PC-3 (cell line): ENCODE data around the gene KEL. TPM values are rescaled to one million over a fixed set of nuclear protein-coding genes. Genes with fewer than 3 reads are reported as not detected.

Experiments used
- ATAC-seq: fragments of 200-7000 bp; cut with Tn5 transposase; 2 replicates; pipeline ENCODE4 v1.9.1; 2020; ENCODE audit warnings: mild to moderate bottlenecking, moderate library complexity
- BruUV-seq: library from RNA; stranded (reverse); fragments of 400-500 nt; replicated peaks from 2 replicates; lab custom pipeline; 2021; lab: Mats Ljungman, UMichigan
- CTCF ChIA-PET: fragments of 300-600 bp; sonication (Branson Sonifier 250); formaldehyde crosslinking; loops from one replicate; lab custom pipeline; 2022; ENCODE audit warnings: antibody characterized with exemption; lab: Charles Lee
- POLR2A ChIA-PET: fragments of 300-600 bp; sonication (Branson Sonifier 250); formaldehyde crosslinking; loops from one replicate; lab custom pipeline; 2022; ENCODE audit warnings: antibody characterized with exemption; ENCODE audit not compliant: unreplicated experiment; lab: Charles Lee
- DNase-seq: peaks from one replicate; pipeline ENCODE4 v3.0.0-alpha.2; 2015
- H2AFZ ChIP-seq: fragments of 300-600 bp; sonication (generic); 2 replicates; pipeline ENCODE4 v1.6.0; 2016; ENCODE audit warnings: antibody characterized with exemption, low read length
- H3F3A ChIP-seq: fragments of 300-600 bp; sonication (generic); one replicate; pipeline ENCODE4 v1.6.0; 2017; ENCODE audit warnings: antibody characterized with exemption, low read length, control low read depth, mild to moderate bottlenecking; ENCODE audit not compliant: unreplicated experiment
- H3K27ac ChIP-seq: fragments of 300-600 bp; sonication (generic); 2 replicates; pipeline ENCODE4 v1.5.1; 2016; ENCODE audit warnings: mild to moderate bottlenecking, low read length
- H3K27me3 ChIP-seq: fragments of 300-600 bp; sonication (generic); 2 replicates; pipeline ENCODE4 v1.6.1; 2016; ENCODE audit warnings: low read length, mixed read lengths
- H3K36me3 ChIP-seq: fragments of 300-600 bp; sonication (generic); 2 replicates; pipeline ENCODE4 v1.6.1; 2016; ENCODE audit warnings: low read depth, mixed run types, low read length, mixed read lengths
- H3K4me1 ChIP-seq: fragments of 300-600 bp; sonication (generic); 2 replicates; pipeline ENCODE4 v1.5.1; 2016; ENCODE audit warnings: low read length; ENCODE audit not compliant: insufficient read depth
- H3K4me2 ChIP-seq: fragments of 300-600 bp; sonication (generic); 2 replicates; pipeline ENCODE4 v1.6.0; 2016; ENCODE audit warnings: low read length
- H3K4me3 ChIP-seq: fragments of 300-600 bp; sonication (generic); 2 replicates; pipeline ENCODE4 v1.5.1; 2016; ENCODE audit warnings: mild to moderate bottlenecking, low read length, mixed read lengths
- H3K79me2 ChIP-seq: fragments of 300-600 bp; sonication (generic); 2 replicates; pipeline ENCODE4 v1.6.1; 2017; ENCODE audit warnings: low read length, mixed read lengths
- H3K9ac ChIP-seq: fragments of 300-600 bp; sonication (generic); 2 replicates; pipeline ENCODE4 v1.6.0; 2016; ENCODE audit warnings: mild to moderate bottlenecking, low read length
- H3K9me2 ChIP-seq: fragments of 300-600 bp; sonication (generic); replicated peaks from 2 replicates; pipeline ENCODE4 v1.6.1; 2016; ENCODE audit warnings: mixed run types, low read length, mixed read lengths
- H3K9me3 ChIP-seq: fragments of 300-600 bp; sonication (generic); 2 replicates; pipeline ENCODE4 v1.6.1; 2016; ENCODE audit warnings: low read length, mixed read lengths
- H4K20me1 ChIP-seq: fragments of 300-600 bp; sonication (generic); 2 replicates; pipeline ENCODE4 v1.6.1; 2016; ENCODE audit warnings: low read length, mixed read lengths
- EZH2 ChIP-seq: fragments of 300-600 bp; sonication (generic); IDR thresholded peaks from one replicate; pipeline ENCODE4 v1.6.1; 2017; ENCODE audit warnings: antibody characterized with exemption, mild to moderate bottlenecking, low read length; ENCODE audit not compliant: unreplicated experiment
- EZH2phosphoT487 ChIP-seq: fragments of 300-600 bp; sonication (generic); IDR thresholded peaks from 2 replicates; pipeline ENCODE4 v1.6.1; 2018; ENCODE audit warnings: mild to moderate bottlenecking, antibody characterized with exemption, low read length, borderline replicate concordance
- intact Hi-C: fragments of 100-400 bp; cut with micrococcal nuclease; formaldehyde crosslinking; loops from 2 replicates; pipeline ENCODE4 v1.9.0; 2023
- total RNA-seq: library from RNA; depleted of rRNA; stranded (reverse); fragments of >200 nt; gene quantifications from 2 replicates; pipeline ENCODE4 v1.2.3, GENCODE V29; 2014
- TF ChIP-seq, protein P1 (sequence below): fragments of 300-600 bp; sonication (generic); conservative IDR thresholded peaks from 2 replicates; pipeline ENCODE4 v1.5.1; 2017; ENCODE audit warnings: antibody characterized with exemption, low read depth, mild to moderate bottlenecking, low read length

Gene KEL
- total RNA-seq, 1 experiment from 2014 or later, result 0.18 TPM

- no peak overlapping the region for H3K4me3 ChIP-seq
- H3K36me3 ChIP-seq, result no peaks in the 10 kb centered on the region
- TF ChIP-seq, protein P1, sequence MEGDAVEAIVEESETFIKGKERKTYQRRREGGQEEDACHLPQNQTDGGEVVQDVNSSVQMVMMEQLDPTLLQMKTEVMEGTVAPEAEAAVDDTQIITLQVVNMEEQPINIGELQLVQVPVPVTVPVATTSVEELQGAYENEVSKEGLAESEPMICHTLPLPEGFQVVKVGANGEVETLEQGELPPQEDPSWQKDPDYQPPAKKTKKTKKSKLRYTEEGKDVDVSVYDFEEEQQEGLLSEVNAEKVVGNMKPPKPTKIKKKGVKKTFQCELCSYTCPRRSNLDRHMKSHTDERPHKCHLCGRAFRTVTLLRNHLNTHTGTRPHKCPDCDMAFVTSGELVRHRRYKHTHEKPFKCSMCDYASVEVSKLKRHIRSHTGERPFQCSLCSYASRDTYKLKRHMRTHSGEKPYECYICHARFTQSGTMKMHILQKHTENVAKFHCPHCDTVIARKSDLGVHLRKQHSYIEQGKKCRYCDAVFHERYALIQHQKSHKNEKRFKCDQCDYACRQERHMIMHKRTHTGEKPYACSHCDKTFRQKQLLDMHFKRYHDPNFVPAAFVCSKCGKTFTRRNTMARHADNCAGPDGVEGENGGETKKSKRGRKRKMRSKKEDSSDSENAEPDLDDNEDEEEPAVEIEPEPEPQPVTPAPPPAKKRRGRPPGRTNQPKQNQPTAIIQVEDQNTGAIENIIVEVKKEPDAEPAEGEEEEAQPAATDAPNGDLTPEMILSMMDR, result no peak
- TF ChIP-seq EZH2, result no peak
- no peak for TF ChIP-seq EZH2phosphoT487
- H3K9me2 ChIP-seq, result no peaks in the 10 kb centered on the region
- H3K4me1 ChIP-seq, result no peaks in the 10 kb centered on the region
- no peak overlapping the region for H3K27ac ChIP-seq
- no peak for DNase-seq
- ChIA-PET POLR2A (no interaction called here), CTCF (no interaction called here)
- no peaks in the 10 kb centered on the region for H3K79me2 ChIP-seq
- no peaks in the 10 kb centered on the region for H4K20me1 ChIP-seq
- no peaks in the 10 kb centered on the region for H3K9me3 ChIP-seq
- H3F3A ChIP-seq, result no peaks in the 10 kb centered on the region
- no peak overlapping the region for H3K9ac ChIP-seq
- peaks cover 65% of the 10 kb centered on the region for H3K27me3 ChIP-seq
- ATAC-seq, result peak; percentile 24; the same call in 1 of the 2 replicates
- no peak overlapping the region for H3K4me2 ChIP-seq
- intact Hi-C loops, result no loop called here
- no TSS peak for BruUV-seq
- H2AFZ ChIP-seq, result no peak overlapping the region
Observed at GRCh38 chr7:142964502-142965246, 2.5 kb upstream of the KEL start.

DNA sequence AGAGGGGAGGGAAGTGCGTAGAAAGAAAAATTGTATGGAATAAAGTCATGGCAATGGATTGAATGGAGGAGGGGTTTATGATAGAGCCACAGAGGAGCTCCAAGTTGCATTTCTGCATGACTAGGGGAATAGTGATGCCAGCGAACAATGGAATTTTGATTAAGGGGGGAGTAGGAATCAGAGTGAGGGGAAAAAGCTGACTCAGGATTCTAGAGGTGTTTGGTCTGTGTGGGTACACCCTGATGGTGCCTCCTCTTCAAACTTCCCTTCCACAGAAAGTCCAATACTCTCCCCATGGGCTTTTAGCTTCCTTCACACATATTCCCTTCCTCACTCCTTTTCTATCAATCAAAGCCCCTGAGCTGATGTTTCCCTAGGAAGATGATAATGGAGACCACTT, 1.8 kb upstream of the KEL start:
- H3K27ac ChIP-seq, result no peak overlapping the region
- H4K20me1 ChIP-seq, result no peaks in the 10 kb centered on the region
- no peaks in the 10 kb centered on the region for H3K9me2 ChIP-seq
- no peaks in the 10 kb centered on the region for H3F3A ChIP-seq
- H3K9me3 ChIP-seq, result no peaks in the 10 kb centered on the region
- H3K27me3 ChIP-seq, result peaks cover 63% of the 10 kb centered on the region
- H3K79me2 ChIP-seq, result no peaks in the 10 kb centered on the region
- no peak for ATAC-seq
- no peak overlapping the region for H3K9ac ChIP-seq
- H2AFZ ChIP-seq, result no peak overlapping the region
- POLR2A ChIA-PET, result no interaction called here
- TF ChIP-seq EZH2phosphoT487 (no peak), EZH2 (no peak)
- TF ChIP-seq, protein P1, result no peak
- no peak overlapping the region for H3K4me2 ChIP-seq
- CTCF ChIA-PET, result no interaction called here
- no peaks in the 10 kb centered on the region for H3K36me3 ChIP-seq
- no TSS peak for BruUV-seq
- no peak for DNase-seq
- intact Hi-C loops, result no loop called here
- no peak overlapping the region for H3K4me3 ChIP-seq
- H3K4me1 ChIP-seq, result no peaks in the 10 kb centered on the region

DNA sequence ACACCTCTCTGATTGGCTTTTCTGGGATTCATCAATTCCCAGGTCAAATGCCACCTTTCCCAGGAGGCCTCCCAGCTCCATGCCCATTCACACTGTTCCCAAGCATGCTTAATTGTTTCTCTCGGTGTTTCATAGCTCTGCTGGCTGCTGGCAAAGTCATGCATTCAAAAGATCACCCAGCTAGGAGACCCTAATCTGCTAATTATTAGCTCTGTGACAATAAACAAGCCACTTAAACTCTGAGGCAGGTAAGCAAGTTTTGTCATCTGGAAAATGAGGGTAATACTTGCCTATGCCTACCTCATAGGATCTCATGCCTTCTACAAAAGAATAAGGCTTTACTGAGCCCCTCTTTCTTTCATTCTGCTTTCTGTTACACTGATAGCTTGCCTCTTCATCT, 828 bp upstream of the KEL start:
- peaks cover 58% of the 10 kb centered on the region for H3K27me3 ChIP-seq
- no peak overlapping the region for H3K4me2 ChIP-seq
- CTCF ChIA-PET, result no interaction called here
- H3K27ac ChIP-seq, result no peak overlapping the region
- H4K20me1 ChIP-seq, result no peaks in the 10 kb centered on the region
- no peaks in the 10 kb centered on the region for H3K9me2 ChIP-seq
- H3K36me3 ChIP-seq, result no peaks in the 10 kb centered on the region
- no peak for ATAC-seq
- H3K4me3 ChIP-seq, result no peak overlapping the region
- H3K9me3 ChIP-seq, result no peaks in the 10 kb centered on the region
- POLR2A ChIA-PET, result no interaction called here
- peaks cover 5% of the 10 kb centered on the region for H3K4me1 ChIP-seq
- H3K79me2 ChIP-seq, result no peaks in the 10 kb centered on the region
- TF ChIP-seq EZH2, result no peak
- TF ChIP-seq EZH2phosphoT487, result no peak
- TF ChIP-seq, protein P1, result no peak
- H3K9ac ChIP-seq, result no peak overlapping the region
- H3F3A ChIP-seq, result no peaks in the 10 kb centered on the region
- H2AFZ ChIP-seq, result no peak overlapping the region
- intact Hi-C loops, result no loop called here
- no peak for DNase-seq
- no TSS peak for BruUV-seq
